ENCODE data around the gene BRD4. TPM values are rescaled to one million over a fixed set of nuclear protein-coding genes. Genes with fewer than 3 reads are reported as not detected.

BRD4 gene
- total RNA-seq, 2 experiments from 2014 or later: 103 to 110 TPM

DNA sequence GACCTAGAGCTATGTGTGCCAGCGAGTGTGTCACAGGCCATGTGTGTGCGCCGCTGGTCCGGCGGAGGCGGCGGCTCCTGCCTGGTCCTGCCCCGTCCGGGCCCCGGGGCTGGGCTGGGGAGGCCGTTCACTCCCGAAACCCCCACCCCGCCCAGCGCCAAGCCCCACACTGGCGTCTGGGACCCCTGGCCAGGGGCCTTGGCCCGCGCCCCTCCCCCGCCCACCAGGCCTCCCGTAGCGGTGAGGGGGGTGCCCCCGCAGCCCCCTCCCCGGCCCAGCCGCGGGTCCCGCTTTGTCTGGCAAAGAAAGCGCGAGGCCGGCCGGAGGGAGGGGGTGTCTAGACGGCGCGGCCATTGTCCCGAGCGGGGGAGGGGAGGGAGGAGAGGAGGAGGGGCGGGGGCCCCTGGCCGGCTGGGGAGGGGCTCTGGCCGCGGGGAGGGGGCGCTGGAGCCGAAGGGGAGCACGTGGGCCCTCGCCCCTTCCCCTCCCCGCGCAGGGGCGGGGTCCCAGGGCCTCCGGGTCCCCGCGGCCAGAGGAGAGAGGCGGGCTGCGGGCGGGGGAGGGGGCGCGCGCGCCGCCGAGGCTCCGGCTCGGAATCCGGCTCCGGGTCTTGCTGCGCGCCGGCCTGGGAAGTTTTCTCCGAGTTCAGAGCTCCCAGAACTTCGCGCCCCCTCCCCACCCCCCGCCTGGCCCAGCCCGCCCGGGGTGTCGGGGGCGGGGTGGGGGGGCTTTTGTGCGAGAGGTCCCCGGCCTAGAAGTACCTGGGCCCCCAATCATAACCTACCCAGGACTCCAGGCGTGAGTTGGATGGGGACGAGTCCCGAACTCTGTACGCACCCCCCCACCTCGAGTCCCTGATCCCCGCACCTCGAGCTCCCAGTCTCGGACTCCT is 132.4 kb downstream of the BRD4 start:
- POLR2A ChIA-PET: no interaction called here
- CTCF ChIA-PET: interaction anchor here (0.8 kb wide), 1 partner anchor 356 kb away, joined by 4 read pairs; no protein-coding TSS in a partner anchor
- no peak overlapping the region for H3K27ac Mint-ChIP-seq
- H3K36me3 Mint-ChIP-seq (ENCODE audit: low read depth): peaks cover 2% of the 10 kb centered on the region
- peaks cover 43% of the 10 kb centered on the region for H3K27me3 Mint-ChIP-seq
- no peaks in the 10 kb centered on the region for H3K9me3 Mint-ChIP-seq
- peaks cover 7% of the 10 kb centered on the region for H3K4me1 Mint-ChIP-seq
- H3K4me3 Mint-ChIP-seq: no peak overlapping the region
- no peak for DNase-seq

DNA sequence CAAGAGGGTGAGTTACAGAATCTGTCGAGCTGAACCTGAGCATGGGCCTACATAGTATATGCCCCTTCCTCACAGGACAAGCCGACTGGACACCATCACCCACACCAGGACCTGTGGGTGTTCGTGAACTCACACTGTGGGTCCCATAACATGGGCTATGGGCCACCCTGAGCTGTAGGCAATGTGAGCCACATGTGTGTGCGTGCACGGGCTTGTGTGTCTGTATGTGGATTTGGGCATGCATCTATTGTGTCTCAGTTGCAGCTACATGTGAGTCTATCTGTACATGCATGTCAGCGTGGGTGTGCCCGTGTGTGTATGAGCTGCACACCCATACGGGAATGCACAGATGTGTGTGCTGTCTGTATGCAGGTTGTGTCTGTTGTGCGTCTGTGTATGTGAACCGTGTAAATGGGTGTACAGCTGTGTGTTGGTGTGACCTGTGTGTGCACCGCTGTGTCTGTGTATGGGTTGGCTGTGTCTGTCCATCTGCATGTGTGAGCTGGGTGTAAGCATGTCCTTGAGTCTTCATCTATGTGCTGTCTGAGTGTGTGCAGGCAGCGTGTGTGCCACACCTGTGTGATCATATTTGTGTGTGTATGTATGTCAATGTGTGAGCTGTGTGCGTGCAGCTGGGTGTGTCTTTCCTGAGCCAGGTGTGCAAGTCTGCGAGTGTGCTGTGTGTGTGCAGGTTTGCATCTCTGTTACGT is 133.2 kb downstream of the BRD4 start:
- ChIA-PET POLR2A (no interaction called here), CTCF (interaction anchor here (0.8 kb wide), 1 partner anchor 357 kb away, joined by 4 read pairs; no protein-coding TSS in a partner anchor)
- peaks cover 2% of the 10 kb centered on the region for H3K36me3 Mint-ChIP-seq (ENCODE audit: low read depth)
- no peak overlapping the region for H3K27ac Mint-ChIP-seq
- no peak overlapping the region for H3K4me3 Mint-ChIP-seq
- H3K4me1 Mint-ChIP-seq: peaks cover 7% of the 10 kb centered on the region
- no peaks in the 10 kb centered on the region for H3K9me3 Mint-ChIP-seq
- peaks cover 51% of the 10 kb centered on the region for H3K27me3 Mint-ChIP-seq
- no peak for DNase-seq

- no peak for DNase-seq
- ChIA-PET CTCF (no interaction called here), POLR2A (no interaction called here)
- H3K9me3 Mint-ChIP-seq: no peaks in the 10 kb centered on the region
- no peak overlapping the region for H3K4me3 Mint-ChIP-seq
- peaks cover 7% of the 10 kb centered on the region for H3K4me1 Mint-ChIP-seq
- H3K36me3 Mint-ChIP-seq (ENCODE audit: low read depth): peaks cover 2% of the 10 kb centered on the region
- no peak overlapping the region for H3K27ac Mint-ChIP-seq
- peaks cover 52% of the 10 kb centered on the region for H3K27me3 Mint-ChIP-seq
Measured at GRCh38 chr19:15197942-15198341, 134.4 kb downstream of the BRD4 start.

GRCh38 chr19:15197275-15197941 is 134.9 kb downstream of the BRD4 start:
- ChIA-PET POLR2A (no interaction called here), CTCF (interaction anchor here (0.9 kb wide), 1 partner anchor 20 kb away, joined by 3 read pairs; no protein-coding TSS in a partner anchor)
- DNase-seq: no peak
- peaks cover 48% of the 10 kb centered on the region for H3K27me3 Mint-ChIP-seq
- H3K27ac Mint-ChIP-seq: no peak overlapping the region
- peaks cover 7% of the 10 kb centered on the region for H3K4me1 Mint-ChIP-seq
- H3K9me3 Mint-ChIP-seq: no peaks in the 10 kb centered on the region
- peaks cover 2% of the 10 kb centered on the region for H3K36me3 Mint-ChIP-seq (ENCODE audit: low read depth)
- no peak overlapping the region for H3K4me3 Mint-ChIP-seq

- Mint-ChIP-seq H3K27me3 (peaks cover 45% of the 10 kb centered on the region), H3K4me1 (peaks cover 7% of the 10 kb centered on the region), H3K4me3 (no peak overlapping the region), H3K9me3 (no peaks in the 10 kb centered on the region), H3K27ac (no peak overlapping the region), H3K36me3 (ENCODE audit: low read depth) (peaks cover 2% of the 10 kb centered on the region)
- POLR2A ChIA-PET: no interaction called here
- CTCF ChIA-PET: interaction anchor here (0.9 kb wide), 1 partner anchor 19 kb away, joined by 3 read pairs; no protein-coding TSS in a partner anchor
- no peak for DNase-seq
Measured at GRCh38 chr19:15196360-15197005, 135.9 kb downstream of the BRD4 start.

DNA sequence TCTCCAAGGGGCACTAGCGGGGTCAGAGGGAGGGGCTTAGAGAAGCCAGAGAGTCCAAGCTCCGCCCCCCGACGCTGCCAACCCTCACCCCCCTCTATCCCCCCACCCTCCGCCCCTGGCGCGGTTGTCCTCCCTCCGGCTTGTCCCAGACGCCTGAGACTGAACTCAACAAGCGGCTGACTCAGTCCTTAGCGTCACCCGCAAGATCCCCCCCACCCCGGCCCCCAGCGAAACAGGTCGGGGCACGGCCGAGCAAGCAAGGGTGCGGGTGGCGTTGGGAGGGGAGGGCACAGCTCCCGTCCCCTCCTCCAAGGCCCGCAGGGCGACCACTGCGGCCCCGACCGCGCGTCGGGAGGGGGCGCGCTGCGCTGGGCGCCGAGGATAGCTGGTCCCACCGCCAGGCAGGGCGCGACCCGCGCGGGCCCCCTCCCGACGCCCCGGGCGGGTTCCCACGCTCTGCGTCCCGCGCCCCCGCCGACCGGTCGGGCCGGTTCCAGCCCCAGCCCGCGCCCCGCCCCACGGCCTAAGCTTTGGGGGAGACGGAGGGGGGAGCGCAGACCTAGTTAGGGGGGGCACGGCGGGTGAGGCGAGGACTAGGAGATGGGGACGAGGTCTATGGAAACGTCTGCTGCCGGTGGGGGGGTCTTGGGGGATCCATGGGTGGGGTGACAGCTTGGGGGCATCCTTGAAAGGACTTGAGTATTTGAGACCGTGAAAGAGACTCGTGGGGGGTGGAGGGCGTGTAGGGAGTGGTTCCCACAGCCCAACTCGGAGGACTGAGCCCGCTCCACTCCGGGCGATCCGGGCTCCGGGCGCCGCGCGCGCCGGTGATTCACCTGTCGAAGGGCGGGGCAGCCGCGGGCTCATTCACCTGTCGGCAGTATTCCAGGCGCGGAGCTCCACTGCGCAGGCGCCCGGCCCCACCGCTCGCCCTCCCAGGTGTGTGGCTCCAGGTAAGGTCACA is 136.7 kb downstream of the BRD4 start:
- POLR2A ChIA-PET: no interaction called here
- no peak overlapping the region for H3K27ac Mint-ChIP-seq
- H3K9me3 Mint-ChIP-seq: no peaks in the 10 kb centered on the region
- H3K4me3 Mint-ChIP-seq: no peak overlapping the region
- CTCF ChIA-PET: no interaction called here
- no peak for DNase-seq
- H3K27me3 Mint-ChIP-seq: peaks cover 40% of the 10 kb centered on the region
- peaks cover 2% of the 10 kb centered on the region for H3K36me3 Mint-ChIP-seq (ENCODE audit: low read depth)
- peaks cover 7% of the 10 kb centered on the region for H3K4me1 Mint-ChIP-seq

- H3K27me3 Mint-ChIP-seq: peaks cover 40% of the 10 kb centered on the region
- H3K27ac Mint-ChIP-seq: no peak overlapping the region
- CTCF ChIA-PET: no interaction called here
- no peak for DNase-seq
- peaks cover 2% of the 10 kb centered on the region for H3K36me3 Mint-ChIP-seq (ENCODE audit: low read depth)
- no peaks in the 10 kb centered on the region for H3K9me3 Mint-ChIP-seq
- POLR2A ChIA-PET: no interaction called here
- H3K4me1 Mint-ChIP-seq: peaks cover 7% of the 10 kb centered on the region
- H3K4me3 Mint-ChIP-seq: no peak overlapping the region
Measured at GRCh38 chr19:15194938-15195337, 137.4 kb downstream of the BRD4 start.

- Mint-ChIP-seq H3K36me3 (ENCODE audit: low read depth) (no peaks in the 10 kb centered on the region), H3K9me3 (no peaks in the 10 kb centered on the region), H3K27me3 (peaks cover 21% of the 10 kb centered on the region), H3K4me3 (no peak overlapping the region), H3K4me1 (no peaks in the 10 kb centered on the region), H3K27ac (no peak overlapping the region)
- CTCF ChIA-PET: no interaction called here
- DNase-seq: no peak
- POLR2A ChIA-PET: no interaction called here
Measured at GRCh38 chr19:15191982-15192381, 140.4 kb downstream of the BRD4 start.

- Mint-ChIP-seq H3K36me3 (ENCODE audit: low read depth) (no peaks in the 10 kb centered on the region), H3K4me3 (no peak overlapping the region), H3K4me1 (no peaks in the 10 kb centered on the region), H3K9me3 (no peaks in the 10 kb centered on the region), H3K27me3 (peaks cover 16% of the 10 kb centered on the region), H3K27ac (no peak overlapping the region)
- CTCF ChIA-PET: no interaction called here
- POLR2A ChIA-PET: no interaction called here
- DNase-seq: no peak
Measured at GRCh38 chr19:15191514-15191913, 140.8 kb downstream of the BRD4 start.

- Mint-ChIP-seq H3K36me3 (ENCODE audit: low read depth) (no peaks in the 10 kb centered on the region), H3K9me3 (no peaks in the 10 kb centered on the region), H3K4me1 (no peaks in the 10 kb centered on the region), H3K4me3 (no peak overlapping the region), H3K27me3 (no peaks in the 10 kb centered on the region), H3K27ac (no peak overlapping the region)
- ChIA-PET POLR2A (no interaction called here), CTCF (no interaction called here)
- DNase-seq: no peak
Measured at GRCh38 chr19:15188851-15189250, 143.5 kb downstream of the BRD4 start.

- no peaks in the 10 kb centered on the region for H3K36me3 Mint-ChIP-seq (ENCODE audit: low read depth)
- POLR2A ChIA-PET: no interaction called here
- H3K9me3 Mint-ChIP-seq: no peaks in the 10 kb centered on the region
- H3K4me3 Mint-ChIP-seq: no peak overlapping the region
- no peaks in the 10 kb centered on the region for H3K4me1 Mint-ChIP-seq
- no peak overlapping the region for H3K27ac Mint-ChIP-seq
- CTCF ChIA-PET: no interaction called here
- no peak for DNase-seq
- no peaks in the 10 kb centered on the region for H3K27me3 Mint-ChIP-seq
Measured at GRCh38 chr19:15187026-15188007, 145.0 kb downstream of the BRD4 start.
